AML-193 (cell line): ENCODE results near the gene ZNF574.
"Not testable (repeated sequence)": the region's sequence is repeated elsewhere in the genome, so short reads cannot be mapped to it uniquely, and the experiment has no call there.

Experiments
- DNase-seq, 2 experiments: peaks; one replicate each; lab custom pipeline; 2025; lab: John Stamatoyannopoulos, UW

The ZNF574 gene

DNA sequence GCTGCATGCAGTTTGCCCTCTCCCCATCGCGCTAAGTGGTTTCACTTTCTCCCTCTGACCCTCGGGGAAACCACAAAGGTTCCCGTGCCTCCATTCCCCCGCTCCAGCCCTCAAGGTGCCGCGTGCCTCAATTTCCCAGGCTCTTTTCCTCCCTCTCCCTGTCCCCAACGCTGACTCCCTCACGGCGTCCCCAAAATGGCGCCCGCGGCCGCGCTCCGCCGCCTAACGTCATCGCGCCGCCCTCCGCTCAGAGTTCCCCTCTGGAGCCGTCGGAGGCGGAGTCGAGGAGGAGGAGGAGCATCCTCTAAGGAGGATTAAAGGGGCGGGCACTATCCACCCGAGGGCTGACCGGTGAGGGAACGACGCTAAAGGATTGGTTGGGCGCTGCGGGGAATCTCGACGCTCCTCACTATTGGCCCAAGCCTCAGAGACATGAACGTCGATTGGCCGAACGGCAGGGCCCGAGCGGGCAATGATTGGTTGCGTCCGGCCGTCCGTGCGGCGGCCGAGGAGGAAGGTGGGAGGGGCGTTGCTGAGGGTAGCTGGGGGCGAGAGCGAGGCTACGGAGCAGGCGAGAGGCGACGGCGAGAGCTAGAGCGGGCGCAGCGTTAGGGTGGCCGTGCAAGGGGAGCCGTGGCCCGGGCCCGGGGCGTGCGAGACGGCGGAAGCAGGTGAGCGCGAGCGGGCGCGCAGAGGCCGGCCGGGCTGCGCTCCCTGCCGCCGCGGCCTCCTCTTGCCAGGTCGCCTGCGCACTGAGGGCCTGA, at the start of gene ZNF574:
ZNF574 (plus strand) TSS at position 551 of the 764 bp plus-strand sequence. CDS start 2,441 bp downstream, outside the sequence.
- DNase-seq: peak; percentile 99

- DNase-seq: no peak
Observed at GRCh38 chr19:42028304-42029216, 47.4 kb upstream of the ZNF574 start.

- DNase-seq: no peak
Observed at GRCh38 chr19:42030645-42031440, 45.1 kb upstream of the ZNF574 start.

DNA sequence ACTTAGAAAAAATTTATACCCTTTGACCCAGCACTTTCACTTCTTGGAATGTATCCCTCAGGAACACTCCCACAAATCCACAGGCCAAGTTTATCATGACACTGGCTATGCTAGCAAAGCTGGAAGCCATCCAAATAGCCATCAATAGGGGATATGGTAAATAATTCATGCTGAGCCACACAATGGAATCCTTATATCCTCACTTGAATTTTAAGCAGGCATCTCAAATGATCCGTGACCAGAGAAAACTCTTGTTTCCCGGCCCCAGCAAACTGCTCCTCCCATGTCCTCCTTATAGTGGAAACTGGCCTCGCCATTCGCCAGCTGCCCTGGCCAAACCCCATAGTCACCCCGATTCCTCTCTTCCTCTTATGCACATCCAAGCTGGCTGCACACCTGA, 43.5 kb upstream of the ZNF574 start:
- no peak for DNase-seq

DNA sequence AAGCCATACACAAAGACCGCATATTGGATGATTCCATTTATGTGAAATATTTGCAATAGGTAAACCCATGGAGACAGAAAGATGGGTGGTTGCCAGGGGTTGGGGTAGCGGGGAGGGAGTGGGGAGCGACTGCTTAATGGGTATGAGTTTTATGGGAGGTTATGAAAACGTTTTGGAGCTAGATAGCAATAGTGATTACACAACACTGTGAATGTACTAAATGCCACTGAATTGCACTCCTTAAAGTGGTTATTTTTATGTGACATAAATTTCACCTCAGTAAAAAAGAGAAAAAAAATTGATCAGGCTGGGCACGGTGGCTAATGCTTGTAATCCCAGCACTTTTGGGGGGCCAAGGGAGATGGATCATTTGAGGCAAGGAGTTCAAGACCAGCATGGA, 42.6 kb upstream of the ZNF574 start:
- no peak for DNase-seq

- peak; percentile 49 to 53 for DNase-seq
Observed at GRCh38 chr19:42034640-42035391, 41.1 kb upstream of the ZNF574 start.

DNA sequence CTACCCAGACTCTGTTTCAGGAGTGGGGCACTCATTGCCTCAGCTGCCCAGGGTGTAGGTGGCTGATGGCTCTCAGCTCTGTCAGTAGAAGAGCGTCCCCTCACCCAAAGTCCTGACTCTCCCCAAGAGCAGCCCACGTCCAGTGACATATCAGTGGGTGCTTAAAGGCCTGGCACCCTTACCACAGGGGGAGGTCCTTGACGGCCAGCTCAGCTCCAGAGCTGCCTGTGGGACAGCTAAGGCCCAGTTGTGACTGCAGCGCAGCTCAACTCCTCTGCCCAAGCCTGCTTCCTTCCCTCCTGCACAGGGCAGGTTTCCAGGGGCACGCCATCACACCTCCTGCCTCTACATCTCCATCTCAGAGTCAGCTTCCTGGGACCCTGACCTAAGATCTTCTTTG, 38.3 kb upstream of the ZNF574 start:
- DNase-seq: no peak

GRCh38 chr19:42038666-42039065, 37.3 kb upstream of the ZNF574 start:
- DNase-seq: no peak

DNA sequence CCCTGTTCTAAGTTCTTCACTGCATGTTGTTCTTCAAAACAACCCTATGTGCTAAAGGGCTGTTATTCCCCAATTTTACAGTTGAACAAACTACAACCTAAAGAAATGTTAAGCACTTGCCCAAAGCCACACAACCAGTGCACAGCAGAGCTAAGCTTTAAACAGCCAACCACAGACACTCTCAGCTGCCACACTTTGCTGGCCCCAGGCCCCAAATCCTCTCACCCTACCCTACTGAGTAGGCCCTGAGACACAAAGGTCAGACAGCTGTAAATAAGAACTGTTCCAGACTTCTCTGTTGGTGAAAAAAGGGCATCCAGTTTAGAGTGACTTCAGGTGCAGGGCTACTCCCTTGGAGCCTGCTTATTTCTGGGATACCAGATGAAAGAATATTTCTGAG, 35.9 kb upstream of the ZNF574 start:
- no peak for DNase-seq

- not testable (repeated sequence) for DNase-seq
Observed at GRCh38 chr19:42040491-42040890, 35.5 kb upstream of the ZNF574 start.

DNA sequence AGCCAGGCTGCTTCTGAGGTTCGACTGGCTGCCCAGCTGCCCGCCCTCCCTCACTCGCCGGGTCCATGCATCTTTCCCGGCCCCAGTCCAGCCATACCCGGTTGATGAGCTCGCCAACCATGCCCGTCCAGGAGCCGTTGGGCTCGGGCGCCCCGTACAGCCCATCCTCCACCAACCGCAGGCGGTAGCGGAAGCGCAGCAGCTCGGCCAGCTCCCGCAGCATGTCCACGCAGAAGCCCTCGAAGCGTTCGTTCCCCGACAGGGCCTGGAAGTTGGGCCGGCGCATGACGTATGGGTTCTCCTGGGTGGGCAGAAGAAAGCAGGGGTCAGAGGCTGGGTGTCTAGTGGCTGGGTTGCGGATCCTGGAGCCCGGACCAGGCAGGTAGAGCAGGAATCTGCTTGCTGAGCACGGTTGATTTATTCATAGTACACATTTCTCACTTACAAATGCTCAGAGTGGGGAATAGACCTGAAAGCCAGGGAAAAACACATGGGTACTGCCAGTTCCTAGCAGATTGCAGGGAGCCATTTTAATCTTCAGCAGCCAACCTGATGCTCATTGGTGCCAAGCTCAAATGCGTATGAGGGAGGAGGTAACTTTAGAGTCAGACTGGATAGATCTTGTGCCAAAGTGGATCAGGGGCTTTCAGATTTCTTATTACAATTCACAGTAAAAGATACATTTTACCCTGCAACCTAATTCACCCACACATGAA, 33.4 kb upstream of the ZNF574 start:
- DNase-seq: no peak

DNA sequence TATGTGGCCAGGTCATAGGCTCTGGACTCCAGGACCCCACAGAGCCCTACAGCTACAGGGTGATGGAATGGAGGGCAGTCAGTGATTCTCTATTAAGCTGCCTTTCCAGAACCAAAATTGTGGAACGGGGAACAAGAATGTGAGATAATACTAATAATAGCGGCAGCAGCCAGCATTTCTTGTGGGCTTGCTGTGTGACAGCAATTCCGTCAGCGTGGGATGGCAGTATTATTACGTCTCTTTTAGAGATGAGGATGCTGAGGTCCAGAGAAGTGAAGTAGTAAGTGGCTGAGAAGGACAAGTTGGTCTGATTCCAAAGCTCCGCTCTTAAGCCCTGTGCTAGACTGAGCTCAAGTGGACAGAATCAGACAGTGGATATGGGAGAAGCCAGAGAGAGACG, 30.4 kb upstream of the ZNF574 start:
- no peak for DNase-seq

DNA sequence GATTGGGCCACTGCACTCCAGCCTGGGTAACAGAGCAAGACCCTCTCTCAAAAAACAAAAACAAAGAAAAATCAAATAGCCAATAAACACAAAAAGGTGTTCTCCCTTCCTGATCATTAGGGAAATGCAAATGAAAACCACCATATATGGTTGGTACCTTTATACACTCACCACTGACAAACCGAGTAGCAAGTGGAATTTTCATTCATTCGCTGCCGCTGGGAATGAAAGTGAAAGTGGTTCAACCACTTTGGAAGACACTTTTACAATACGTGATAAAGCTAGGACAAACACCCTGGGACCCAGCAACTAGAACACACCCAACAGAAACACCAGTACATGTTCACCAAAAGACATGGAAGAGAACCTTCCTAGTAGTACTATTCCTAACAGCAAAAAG, 27.0 kb upstream of the ZNF574 start:
- DNase-seq: no peak

GRCh38 chr19:42051166-42052115, 24.5 kb upstream of the ZNF574 start:
- DNase-seq: no peak

DNA sequence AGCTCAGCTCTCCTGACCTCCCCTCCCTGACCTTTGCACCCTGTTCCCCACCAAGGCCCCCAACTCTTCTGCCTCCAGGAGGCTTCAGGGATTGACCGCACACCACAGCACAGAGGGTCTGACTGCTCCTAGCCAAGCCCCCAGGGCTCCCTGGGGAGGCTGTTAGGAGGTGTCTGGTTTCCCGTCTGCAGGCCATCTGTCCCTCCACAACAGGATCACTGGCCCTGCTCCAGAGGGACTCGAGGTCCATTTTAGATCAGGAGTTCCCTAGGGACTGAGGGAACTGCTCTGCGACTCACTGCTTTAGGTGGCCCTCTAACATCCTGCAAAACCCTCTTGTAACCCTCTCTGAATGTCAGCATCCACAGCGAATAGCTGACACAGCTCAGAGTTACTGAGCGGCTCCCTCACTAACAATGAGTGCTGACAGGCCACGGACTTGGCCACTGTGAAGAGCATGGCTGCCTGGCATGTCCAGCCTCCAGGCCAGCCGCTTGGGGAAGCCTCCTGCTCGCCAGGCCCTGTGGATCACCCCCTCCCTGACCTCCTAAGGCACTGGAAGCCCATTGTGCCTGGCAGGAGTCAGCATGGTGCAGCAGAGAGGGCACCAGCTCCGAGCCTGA, 23.6 kb upstream of the ZNF574 start:
- DNase-seq: no peak

GRCh38 chr19:42053037-42053935, 22.7 kb upstream of the ZNF574 start:
- no peak for DNase-seq

DNA sequence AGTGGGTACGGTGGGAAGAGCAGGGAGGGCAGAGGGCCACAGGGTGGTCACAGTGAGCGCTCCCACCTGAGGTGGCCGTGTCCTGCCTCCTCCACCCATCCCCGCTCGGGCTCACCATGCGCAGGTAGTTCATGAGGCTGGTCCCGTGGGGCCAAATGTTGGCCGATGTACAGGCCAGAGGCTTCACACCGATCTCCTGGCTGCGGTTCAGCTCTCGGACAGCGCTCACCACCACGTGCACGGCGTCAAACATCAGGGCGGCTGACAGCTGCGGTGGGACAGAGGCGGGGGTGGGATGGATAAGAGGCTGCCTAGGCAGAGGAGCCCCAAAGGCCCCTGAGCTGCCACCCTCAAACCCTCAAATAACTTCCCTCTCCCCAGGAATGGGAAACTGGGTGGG, 21.8 kb upstream of the ZNF574 start:
- DNase-seq: no peak

GRCh38 chr19:42057846-42058245, 18.1 kb upstream of the ZNF574 start:
- DNase-seq: no peak
